Measurements from ENCODE around the gene NEDD4L.

NEDD4L gene

GRCh38 chr18:58217052-58217451 is 173.0 kb downstream of the NEDD4L start:
- no peak for DNase-seq

DNA sequence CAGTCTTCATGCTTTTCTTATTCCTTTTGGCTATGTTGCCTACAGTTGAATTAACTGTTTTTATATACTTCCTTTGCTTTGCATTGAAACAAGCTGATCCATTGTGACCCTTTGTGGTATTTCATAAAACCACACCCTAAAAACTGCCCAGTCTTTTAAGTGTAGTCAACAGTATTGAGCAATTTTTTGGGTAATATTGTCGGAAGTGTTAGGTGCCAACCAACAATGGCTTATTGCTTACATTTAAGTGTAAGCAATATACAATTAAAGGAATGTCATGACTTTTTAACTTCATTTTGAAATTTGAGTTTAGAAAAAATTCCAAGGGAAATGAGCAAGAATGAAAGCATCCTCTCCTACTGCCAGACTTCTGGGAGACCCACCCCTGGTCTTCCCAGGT is 174.1 kb downstream of the NEDD4L start:
- no peak for DNase-seq

DNA sequence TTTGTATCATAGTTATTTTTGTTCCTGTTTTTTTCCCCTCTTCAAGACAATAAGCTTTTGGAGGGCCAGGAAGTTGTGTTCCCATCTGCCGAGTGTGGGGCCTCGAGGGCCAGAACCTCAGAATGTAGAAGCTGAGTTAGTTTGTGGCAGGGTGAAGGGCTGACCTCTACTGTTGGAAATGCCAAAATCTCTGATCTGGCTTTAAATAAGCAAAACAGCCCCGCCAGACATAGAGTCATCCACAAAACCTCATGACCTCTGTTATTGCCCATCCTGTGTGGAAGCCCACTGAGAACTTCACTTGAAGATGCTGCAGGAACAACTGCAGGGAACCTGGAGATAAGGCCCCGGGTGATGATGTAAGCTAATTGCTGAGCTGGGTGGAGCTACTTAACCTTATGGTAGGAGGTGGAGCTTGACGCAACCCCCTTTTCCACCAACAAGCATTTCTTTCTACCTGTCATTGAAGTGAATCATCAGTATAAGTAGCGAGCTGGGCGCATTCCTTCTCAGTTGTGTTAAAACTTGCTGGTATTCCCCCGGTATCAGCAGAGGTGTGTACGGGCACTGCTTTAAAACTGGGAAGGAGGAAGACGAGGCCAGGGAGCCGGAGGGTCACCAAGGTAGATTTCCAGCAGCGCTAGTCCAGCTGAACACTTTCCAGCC is 177.2 kb downstream of the NEDD4L start:
- no peak for DNase-seq

DNA sequence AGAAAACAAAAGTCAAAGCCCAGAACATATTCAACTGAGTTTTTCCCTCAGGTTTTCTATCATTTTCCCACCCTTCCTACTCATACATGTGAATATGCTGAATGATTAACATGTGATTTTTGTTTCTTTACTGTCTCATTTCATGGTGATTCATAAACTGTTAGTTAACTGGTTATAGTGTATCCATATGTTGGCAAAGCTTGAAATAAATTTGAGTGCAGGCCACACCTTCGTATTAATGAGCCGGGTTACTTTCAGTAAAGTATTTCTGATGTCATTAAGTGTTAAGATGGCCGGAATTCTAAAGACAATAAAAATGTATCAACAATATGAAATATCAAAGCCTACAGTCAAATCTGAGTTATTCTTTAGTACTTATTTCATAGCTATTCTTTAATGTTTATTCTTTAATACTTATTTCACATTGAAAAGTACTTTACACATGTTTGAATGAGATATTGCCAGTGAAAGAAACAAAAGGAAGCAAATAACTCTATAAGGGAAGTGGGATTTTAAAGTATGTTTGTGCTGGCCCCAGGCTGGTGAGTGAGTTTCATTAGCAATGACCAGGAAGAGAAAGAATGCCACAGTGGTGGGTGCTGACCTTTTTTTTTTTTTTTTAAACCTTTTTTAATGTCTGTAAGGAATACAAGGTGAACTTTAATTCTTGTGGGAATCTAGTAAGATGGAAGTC is 178.6 kb downstream of the NEDD4L start:
- DNase-seq = no peak

- no peak for DNase-seq
Measured at GRCh38 chr18:58223717-58224424, 179.8 kb downstream of the NEDD4L start.

DNA sequence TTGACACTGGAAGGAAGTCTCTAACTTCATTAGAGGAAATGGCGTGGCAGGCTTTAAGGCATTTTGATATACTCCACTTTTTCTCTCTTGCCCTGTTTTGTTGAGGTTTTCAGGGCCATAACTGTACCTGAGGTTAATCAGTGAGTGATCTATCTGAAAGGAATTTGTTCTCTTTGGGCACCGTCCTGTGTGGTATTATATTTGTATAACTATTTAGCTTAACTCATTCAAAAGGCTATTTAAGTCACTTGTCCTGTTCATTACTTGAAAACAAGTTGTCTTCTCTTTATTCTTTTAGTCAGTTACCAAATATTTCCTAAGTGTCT is 180.4 kb downstream of the NEDD4L start:
- DNase-seq = no peak

DNA sequence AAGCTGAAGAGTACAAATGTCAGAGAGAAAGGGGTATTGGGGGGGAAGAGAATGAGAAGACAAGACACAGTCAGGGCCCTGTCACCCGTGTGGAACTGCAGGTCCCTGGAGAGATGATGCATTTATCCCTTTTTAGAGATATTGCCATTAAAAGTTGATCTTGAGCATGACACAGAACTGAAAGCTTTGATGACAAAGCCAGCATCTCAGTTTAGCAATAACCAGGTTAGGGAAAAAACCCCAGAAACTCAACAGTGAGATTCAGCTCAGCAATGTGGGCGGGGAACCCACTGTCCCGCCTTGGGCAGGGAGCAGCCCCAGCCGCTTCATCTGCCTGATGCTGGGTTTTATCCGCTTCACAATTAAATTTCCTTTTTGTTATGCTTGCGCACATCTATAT is 181.1 kb downstream of the NEDD4L start:
- DNase-seq = no peak

- no peak for DNase-seq
Measured at GRCh38 chr18:58226429-58226828, 182.4 kb downstream of the NEDD4L start.

GRCh38 chr18:58227361-58227930 is 183.4 kb downstream of the NEDD4L start:
- no peak for DNase-seq

GRCh38 chr18:58228176-58228575 is 184.2 kb downstream of the NEDD4L start:
- DNase-seq = no peak

DNA sequence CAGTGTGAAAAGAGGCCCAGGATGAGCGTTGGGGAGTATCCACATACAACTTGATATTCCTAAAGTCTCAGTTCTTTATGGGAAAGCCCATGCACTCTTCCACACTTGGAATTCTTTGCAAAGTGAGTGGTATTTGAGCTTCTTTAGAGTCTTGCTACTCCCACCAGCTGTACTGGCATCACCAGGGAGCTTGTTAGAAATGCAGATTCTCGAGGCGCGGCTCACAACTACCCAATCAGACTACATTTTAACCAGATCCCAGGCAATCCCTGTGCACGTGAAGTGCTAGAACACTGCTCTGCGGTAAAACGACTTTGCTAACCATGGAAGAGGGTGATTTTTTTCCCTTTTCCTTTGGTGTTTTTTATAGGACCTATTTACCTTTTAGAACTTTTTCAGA is 184.7 kb downstream of the NEDD4L start:
- DNase-seq = no peak

DNA sequence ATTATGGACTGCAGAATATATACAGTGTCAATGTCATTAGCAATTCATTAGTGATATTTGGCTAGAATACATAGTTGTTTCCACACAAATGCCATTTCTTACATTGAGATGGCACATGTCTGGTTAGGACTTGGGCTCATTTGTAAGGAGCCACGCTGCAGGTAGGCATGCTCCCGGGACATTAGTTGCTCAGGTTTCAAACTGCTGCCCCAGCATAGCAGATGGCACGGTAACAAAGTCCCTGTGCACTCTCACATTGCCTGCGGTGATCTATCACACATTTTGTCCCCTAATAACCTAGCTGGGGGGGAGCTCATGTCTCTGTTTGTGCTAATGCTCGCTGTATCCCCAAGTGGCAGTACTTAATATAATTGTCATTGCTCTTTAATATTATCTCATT is 185.1 kb downstream of the NEDD4L start:
- no peak for DNase-seq

- no peak for DNase-seq
Measured at GRCh38 chr18:58230438-58231179, 186.6 kb downstream of the NEDD4L start.

DNA sequence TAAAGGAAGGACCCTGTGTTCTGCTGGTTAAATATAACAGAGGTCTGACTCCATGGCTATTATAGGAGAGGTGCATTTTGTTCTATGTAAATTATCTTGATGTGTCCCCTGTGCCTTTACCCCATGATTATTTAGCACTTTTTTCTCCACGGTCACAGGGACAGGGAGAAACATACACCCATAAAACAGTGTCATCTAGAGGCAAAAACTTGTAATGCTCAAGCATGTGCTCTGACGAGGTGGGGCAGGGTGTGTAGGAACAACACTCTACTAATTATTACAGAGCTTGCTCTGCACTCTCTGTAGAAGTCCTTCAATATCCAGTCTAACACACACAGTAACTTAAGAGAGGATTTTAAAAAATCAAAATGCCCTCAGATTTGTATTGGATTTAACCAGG is 187.9 kb downstream of the NEDD4L start:
- no peak for DNase-seq

DNA sequence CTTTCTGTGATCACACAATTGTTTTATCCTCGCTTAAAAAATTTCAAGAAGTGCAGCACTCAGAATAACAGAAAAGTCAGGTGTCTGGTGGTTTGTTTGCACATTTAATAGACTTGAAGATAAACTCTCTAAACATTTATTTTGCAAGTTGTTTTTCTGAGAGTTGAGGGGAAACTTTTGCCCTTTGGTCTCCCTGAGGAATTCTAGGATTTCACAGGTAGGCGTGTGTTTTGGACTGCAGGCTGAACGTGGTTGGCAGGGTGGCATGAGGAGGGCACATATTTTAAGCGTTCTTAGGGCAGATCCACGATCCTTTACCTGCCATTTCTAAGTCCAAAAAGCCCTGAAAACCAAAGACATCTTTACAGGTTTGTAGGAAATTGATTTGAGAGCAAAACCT is 188.6 kb downstream of the NEDD4L start:
- no peak for DNase-seq

GRCh38 chr18:58234359-58234741 is 190.3 kb downstream of the NEDD4L start:
- no peak for DNase-seq

DNA sequence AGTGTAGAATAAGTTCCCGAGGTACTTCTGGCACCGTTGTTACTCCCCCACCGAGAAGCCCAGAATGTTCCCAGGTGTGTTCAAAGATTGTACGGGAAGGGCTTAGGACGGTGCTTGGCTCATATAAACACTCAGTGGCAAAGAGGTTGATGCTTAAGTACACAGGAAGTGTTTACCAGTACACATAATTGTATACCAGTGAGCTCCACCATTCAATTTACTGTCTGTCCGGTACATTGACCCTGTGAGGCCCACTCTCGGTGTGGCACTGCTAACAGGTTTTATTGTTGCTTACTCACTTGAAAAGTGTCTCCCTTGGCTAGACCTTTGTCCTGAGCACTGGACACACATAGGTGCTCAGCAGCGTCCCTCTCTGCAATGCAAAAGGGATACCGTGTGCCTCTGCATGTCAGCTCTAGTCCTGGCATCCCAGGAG is 191.0 kb downstream of the NEDD4L start:
- no peak for DNase-seq

DNA sequence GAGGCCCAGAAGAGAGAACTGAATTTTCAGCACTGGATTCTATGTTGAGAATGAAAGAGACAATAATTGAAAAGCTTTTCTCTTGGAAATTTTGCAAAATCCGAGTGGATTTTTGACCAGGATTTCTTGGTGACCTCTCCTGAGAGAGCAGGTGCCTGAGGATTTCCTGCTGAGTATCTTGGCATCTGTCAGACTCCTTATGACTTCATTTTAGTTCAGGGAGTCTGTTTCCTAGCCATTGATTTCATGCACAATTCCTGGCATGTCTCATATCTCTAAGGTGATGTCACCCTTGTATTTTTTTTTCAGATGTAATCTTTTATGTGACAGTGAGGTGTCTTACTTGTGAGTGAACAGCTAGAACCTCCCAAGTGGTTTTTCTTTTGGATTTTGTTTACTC is 195.9 kb downstream of the NEDD4L start:
- no peak for DNase-seq

GRCh38 chr18:58241026-58241679 is 197.1 kb downstream of the NEDD4L start:
- DNase-seq = no peak

GRCh38 chr18:58241877-58242276 is 197.9 kb downstream of the NEDD4L start:
- no peak for DNase-seq

DNA sequence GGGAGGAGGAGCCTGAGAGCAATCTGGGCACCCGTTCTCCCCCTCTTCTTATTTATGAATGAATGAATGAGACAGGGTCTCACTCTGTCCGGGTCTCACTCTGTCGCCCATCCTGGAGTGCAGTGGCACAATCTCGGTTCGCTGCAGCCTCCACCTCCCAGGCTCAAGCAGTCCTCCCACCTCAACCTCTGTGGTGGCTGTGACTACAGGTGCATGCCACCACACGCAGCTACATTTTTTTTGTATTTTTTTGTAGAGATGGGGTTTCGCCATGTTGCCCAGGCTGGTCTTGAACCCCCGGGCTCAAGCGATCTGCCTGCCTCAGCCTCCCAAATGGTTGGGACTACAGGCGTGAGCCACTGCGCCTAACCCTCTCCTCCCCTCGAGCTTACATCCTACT is 198.4 kb downstream of the NEDD4L start:
- DNase-seq = no peak

DNA sequence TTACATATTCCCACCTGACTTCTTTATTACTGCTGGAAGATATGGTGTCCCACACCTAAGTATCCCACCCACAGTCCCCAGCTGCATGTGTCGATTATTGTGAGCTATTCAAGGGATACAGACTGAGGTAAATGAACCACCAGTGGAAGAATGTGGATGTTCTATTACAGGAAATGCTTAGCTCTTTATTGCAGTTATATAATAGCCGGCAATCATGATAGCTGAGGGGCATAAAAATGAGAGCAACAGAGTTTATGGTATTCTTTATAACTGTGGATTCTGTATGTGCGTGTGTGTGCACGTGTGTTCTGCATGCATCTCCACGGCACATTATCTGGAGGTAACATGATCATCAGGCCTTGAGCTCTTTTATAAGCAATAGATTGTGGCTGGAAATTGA is 198.9 kb downstream of the NEDD4L start:
- no peak for DNase-seq

GRCh38 chr18:58243401-58243800 is 199.4 kb downstream of the NEDD4L start:
- no peak for DNase-seq
